Eye (tissue), 1 donor: ENCODE measurements around the gene RBX1.
"Not testable (repeated sequence)": the region's sequence is repeated elsewhere in the genome, so short reads cannot be mapped to it uniquely, and the experiment has no call there.

ENCODE experiments used
- DNase-seq: peaks from one replicate; pipeline ENCODE4 v3.0.0-alpha.2; 2015

The RBX1 gene

DNA sequence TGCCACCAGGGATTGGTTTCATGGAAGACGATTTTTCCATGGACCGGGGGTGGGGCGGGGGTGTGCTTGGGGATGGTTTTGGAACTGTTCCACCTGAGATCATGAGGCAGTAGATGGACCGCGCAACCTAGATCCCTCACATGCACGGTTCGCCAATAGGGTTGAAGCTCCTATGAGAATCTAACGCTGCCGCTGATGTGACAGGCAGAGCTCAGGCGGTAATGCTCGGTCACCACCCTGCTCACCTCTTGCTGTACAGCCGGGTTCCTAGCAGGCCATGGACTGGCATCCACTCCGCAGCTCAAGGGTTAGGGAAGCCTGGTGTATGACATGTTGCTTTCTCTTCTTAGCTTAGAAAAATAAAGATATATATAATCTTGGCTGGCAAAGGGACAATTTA lies 22.0 kb downstream of the RBX1 start:
- no peak for DNase-seq

DNA sequence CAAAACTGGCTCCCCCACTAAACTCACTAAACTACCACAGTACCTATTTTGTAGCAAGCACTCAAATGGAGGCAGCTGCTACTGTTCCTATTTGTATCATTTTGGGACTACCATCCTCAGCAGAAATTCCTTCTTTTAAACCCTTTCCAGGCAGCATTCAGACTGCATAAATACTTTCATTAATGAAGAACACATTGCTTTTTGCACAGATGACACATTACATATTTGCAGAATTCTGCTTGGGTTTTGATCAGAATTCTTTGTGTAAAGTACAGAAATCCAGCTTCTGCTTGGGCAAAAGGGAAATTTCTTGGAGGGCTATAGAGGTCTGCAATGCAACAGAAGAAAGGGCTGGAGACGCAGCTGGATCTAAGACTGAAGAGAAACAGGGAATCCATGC lies 24.2 kb downstream of the RBX1 start:
- peak; percentile 17 for DNase-seq

DNA sequence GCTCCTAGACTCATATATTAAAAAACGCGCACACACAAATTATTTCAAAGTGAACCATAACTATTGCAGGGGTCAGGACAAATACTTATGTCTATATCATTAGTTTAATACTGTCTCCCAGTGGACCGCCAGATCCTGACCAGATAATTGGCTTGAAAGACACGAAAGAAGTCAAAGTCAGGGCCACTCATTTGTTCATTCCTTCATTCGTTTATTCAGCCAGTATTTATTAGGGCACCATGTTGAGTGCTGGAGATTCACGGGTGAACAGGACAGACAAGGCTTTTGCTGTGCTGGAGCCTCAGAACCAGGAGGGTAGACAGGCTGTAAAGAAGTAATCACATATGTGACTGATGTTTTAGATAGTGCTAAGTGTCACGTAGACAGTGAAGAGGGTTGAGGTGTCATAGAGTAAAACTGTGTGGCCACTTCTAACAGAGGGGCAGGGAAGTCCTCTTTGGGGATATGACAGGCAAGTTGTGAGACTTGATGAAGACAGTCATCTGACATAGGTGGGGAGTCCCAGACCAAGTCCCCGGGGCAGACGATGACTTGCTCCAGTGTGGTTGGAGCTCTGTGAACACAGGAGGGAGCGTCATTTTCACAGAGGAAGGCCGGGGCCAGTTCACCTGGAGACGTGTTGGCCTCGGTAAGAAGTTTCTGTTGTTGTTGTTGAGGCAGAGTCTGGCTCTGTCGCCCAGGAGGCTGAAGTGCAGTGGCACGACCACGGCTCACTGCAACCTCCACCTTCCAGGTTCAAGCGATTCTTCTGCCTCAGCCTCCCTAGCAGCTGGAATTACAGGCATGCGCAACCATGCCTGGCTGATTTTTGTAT lies 25.9 kb downstream of the RBX1 start:
- DNase-seq = no peak

DNA sequence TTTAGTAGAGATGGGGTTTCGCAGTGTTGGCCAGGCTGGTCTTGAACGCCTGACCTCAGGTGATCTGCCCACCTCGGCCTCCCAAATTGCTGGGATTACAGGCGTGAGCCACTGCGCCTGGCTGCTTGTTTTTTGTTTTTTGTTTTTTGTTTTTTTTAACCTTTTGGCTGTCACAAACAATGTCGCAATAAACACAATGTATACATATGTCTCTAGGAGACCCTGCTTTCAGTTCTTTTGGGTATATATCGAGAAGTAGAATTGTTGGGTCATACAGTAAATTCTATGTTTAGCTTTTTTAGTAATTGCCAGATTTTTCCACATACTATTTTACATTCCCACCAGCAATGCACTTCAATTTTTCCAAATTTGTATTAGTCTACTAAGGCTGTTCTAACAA lies 28.0 kb downstream of the RBX1 start:
- no peak for DNase-seq

- no peak for DNase-seq
Observed at GRCh38 chr22:40979871-40980270, 28.7 kb downstream of the RBX1 start.

GRCh38 chr22:40982482-40983385 lies 31.6 kb downstream of the RBX1 start:
- no peak for DNase-seq

DNA sequence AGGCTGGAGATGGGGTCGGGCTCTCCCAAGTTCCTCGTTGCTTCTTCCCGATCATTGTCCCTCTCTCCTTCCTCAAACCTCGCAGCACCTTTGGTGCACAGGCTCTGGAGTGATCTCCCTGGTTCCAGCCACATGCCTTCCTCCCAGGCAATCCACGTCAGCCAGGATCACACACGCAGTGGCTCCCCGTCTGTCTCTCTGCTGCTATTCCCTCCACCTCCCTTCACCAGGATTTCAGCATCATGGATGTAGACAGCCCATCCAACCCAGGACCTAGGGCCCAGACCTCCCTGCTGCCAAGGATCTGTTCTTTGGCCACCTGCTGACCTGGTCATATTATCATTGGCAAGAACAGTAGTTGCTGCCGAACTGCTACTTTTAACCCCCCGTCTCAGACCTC lies 40.1 kb downstream of the RBX1 start:
- DNase-seq = no peak

DNA sequence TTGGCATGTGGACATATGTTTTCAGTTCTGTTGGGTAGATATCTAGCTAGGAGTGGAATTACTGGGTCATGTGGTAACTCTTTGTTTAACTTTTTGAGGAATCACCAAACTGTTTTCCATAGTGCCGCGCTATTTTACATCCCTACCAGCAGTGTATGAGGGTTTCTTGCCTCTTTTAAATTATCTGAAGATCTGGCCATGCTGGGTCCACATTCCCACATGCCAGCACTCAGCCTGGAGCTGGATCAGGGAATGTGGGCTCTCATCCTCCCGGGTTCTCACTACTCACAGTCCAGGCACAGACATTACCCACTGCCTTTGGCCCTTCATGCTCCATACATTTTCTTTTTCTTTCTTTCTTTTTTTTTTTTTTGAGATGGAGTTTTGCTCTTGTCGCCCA lies 44.6 kb downstream of the RBX1 start:
- no peak for DNase-seq

- DNase-seq = no peak
Observed at GRCh38 chr22:40997520-40997919, 46.3 kb downstream of the RBX1 start.

- no peak for DNase-seq
Observed at GRCh38 chr22:41000040-41000565, 48.9 kb downstream of the RBX1 start.

GRCh38 chr22:41000941-41001721 lies 50.0 kb downstream of the RBX1 start:
- DNase-seq = peak; percentile 5

GRCh38 chr22:41001722-41002122 lies 50.5 kb downstream of the RBX1 start:
- peak; percentile 44 for DNase-seq

DNA sequence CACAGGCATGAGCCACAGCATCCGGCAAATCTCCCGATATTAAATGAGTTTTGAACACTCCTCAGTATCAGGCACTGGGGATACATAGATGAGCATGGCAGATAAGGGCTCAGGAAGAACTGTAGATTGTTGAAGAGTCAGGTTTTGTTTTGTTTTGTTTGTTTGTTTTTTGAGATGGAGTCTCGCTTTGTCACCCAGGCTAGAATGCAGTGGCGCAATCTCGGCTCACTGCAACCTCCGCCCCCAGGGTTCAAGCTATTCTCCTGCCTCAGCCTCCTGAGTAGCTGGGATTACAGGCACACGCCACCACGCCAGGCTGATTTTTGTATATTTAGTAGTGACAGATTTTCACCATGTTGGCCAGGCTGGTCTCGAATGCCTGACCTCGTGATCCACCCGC lies 51.2 kb downstream of the RBX1 start:
- DNase-seq = not testable (repeated sequence)

- no peak for DNase-seq
Observed at GRCh38 chr22:41003066-41003465, 51.9 kb downstream of the RBX1 start.

DNA sequence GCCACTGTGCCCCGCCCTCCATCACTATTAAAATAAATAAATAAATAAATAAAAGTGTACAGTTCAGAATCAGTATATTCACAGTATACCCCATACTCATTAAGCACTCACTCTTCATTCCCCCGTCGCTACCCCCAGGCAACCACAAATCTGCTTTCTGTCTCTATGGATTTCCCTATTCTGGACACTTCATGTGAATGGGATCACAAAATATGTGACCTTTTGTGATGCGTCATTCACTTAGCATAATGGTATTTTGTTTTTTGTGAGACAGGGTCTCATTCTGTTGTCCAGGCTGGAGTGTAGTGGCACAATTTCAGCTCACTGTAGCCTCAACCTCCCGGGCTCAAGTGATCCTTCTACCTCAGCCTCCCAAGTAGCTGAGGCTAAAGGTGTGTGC lies 52.8 kb downstream of the RBX1 start:
- no peak for DNase-seq

DNA sequence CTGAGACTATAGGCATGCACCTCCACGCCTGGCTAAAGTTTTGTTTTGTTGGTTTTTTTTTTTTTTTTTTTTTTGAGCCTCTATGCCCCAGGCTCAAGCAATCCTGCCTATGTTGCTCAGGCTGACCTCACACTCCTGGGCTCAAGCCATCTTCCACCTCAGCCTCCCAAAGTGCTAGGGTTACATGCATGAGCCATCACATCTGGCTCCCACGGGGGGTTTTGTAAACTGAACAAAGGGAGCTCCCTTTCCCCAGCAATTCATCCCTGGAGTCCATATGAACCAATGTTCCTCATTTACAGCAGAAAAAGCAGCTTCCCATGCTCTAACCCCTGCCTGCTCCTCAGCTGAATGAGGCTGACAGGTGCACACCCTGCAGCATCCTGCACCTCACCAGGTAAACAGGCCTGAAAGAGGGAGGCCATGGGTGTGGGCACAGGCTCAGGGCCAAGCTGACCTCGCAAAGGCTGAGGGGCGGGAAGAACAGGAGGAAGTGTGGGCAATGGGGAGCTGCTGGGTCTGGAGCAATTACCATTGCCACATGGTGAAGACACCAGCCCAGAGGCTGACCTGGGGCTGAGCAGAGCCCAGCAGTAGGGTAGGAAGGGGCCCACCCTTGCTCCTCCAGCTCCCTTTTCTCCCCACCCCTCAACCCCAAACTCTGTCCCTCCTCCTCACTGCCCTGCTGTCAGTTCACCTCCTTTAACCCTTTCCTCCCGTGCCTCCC lies 58.2 kb downstream of the RBX1 start:
- no peak for DNase-seq

GRCh38 chr22:41015003-41015402 lies 63.8 kb downstream of the RBX1 start:
- DNase-seq = no peak

GRCh38 chr22:41021061-41021612 lies 70.0 kb downstream of the RBX1 start:
- no peak for DNase-seq

DNA sequence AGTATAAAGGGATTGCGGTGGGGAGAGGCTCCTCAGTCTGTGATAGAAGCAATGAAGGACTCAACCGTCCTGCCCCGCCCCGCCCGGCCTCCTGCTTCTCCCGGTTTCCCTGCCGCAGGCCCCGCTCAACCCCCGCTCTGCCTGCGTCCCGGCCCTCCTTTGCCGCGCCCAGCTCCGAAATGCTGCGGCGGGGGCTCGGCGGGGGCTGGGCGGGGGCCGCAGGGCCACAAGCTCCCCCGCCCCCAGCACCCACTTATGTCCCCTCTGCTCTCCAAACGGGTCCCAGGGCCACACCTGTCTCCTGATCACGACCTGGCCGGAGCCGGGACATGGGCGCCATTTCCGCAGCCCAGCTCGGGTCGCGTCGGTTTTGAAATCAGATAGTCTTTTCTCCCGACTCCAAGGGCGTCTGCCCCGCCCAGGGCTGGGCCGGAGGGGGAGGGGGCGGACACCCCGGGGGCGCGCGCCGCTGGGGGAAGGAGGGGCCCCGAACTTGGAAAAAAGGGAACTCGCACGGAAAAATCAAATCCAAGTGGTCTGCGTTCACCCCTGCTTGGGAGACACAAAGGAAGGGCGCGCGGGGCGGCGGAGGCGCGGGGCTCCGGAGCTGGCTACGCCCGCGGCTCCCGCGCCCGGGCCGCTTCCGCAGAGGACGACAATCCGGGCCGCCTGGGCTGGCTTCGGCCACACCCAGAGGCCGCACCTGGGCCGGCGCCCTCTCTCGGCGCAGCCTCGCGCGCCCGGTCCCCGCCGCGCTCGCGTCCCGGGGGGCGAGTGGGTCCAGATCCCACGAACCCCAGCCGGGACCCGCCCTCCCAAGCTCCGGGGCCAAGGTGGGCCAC lies 70.7 kb downstream of the RBX1 start:
- peak; percentile 88 for DNase-seq

- DNase-seq = peak; percentile 96
Observed at GRCh38 chr22:41022470-41023298, 71.5 kb downstream of the RBX1 start.
